Dermis microvascular lymphatic vessel endothelial cell (primary cell): ENCODE measurements around the gene HNRNPD. TPM values are rescaled to one million over a fixed set of nuclear protein-coding genes. Genes with fewer than 3 reads are reported as not detected.
A peak's percentile ranks its signal among the peaks of the same experiment; 100 is the strongest.
"Not testable (repeated sequence)": the region's sequence is repeated elsewhere in the genome, so short reads cannot be mapped to it uniquely, and the experiment has no call there.

Experiments
- DNase-seq, 2 donors: peaks; one replicate each; pipeline versions ENCODE4 v3.0.0 to v3.0.0-alpha.2; 2010; ENCODE audit warnings: low read depth in 2 of 2
- total RNA-seq: library from RNA; depleted of rRNA; stranded (reverse); fragments of >200 nt; gene quantifications from 2 replicates; pipeline ENCODE4 v1.2.1, GENCODE V29; 2014

Gene HNRNPD
- total RNA-seq, 1 donor from 2014 or later = 26.8 TPM

DNA sequence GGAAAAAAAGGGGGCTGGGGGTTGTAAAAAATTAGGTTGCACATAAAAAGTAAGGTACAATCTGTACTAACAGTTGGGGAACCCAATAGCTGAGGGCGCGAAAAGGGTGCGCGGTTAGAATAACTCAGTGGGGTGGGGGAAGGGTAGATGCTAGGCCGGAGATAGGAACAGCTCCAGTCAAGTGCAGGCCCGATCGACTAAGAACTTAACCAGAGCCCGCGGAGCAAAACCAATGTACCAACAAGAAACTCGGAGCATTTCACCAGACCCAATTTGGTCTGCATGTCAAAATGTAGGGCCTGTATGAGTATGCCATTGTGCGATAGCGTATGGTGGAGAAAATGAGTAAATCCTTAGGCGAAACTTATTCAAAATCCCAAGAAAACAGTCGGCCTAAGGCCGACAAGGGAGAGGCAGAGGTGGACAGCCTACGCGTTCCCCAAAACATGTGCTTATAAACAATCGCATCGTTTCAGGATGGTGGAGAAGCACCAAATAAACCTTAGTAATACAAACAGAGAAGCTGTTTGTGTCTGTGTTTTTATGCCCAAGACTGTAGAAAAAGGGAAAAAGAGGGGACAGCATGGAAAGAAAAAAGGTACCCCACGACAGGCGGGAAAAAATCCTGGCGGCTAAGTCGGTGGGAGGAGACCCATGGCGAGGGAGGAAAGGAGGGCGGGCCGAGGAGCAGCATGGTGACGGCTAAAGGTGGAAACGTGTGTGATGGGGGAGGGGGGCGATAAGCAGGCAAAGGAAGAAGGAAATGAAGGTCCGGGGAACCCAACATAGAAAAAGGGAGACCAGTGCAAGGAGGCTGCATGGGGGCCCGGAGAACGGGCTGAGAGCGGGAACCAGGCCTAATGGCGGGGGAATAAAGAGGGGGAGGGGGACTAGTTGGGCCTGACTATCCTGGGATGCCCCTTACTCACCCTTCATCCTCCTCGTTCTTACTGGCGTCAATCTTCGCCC lies 990 bp downstream of the HNRNPD start:
- peak in 1 of 2 donors; percentile 82 for DNase-seq

DNA sequence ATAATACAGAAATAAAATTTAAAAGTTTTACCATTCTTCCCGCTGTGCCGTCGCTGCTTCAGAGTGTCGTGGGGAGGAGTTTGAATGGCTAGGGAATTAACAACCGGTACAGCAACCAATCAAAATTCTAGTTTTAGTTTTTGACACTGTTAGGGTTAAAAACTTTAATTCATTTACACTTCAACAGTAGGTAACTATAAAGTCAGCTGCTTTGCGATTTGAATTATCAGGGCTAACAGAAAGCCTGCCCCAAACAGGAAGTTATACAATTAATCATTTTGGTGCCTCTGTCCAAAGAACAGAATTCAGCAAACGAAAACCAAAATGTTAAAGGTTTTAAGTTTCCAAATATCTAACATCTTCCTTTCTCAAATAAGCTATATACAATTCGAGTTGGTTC lies 2.3 kb downstream of the HNRNPD start:
- DNase-seq = peak in 1 of 2 donors; percentile 9

DNA sequence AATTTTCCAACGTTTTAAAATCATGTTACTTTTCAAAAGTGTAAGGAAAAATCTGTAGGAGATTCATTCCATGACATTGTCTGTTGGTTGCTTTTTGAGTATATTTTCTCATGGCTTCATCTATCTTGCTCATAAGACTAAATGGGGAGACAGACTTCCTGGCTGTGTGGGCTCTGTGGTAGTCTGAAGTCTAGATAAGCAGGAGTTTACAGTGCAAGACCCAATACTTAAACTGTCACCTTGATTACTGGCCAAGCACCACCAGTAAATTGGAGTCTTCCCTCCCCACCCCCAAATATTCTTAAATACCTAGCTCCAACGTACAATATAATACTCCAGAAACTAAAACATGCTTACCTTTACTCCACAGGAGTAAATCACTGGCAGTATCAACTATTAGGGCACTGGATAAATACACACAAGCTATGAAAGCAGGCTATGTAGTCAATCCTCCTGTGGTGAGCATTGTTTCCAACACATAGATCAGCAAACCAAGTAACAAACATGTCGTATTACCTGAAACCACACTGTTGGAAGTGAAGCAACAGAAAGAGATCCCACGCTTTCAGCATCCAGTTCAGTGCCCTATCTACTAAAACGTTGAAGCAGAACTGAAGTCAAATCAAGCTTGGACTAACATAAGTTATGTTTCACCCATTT lies 6.2 kb downstream of the HNRNPD start:
- DNase-seq = no peak

DNA sequence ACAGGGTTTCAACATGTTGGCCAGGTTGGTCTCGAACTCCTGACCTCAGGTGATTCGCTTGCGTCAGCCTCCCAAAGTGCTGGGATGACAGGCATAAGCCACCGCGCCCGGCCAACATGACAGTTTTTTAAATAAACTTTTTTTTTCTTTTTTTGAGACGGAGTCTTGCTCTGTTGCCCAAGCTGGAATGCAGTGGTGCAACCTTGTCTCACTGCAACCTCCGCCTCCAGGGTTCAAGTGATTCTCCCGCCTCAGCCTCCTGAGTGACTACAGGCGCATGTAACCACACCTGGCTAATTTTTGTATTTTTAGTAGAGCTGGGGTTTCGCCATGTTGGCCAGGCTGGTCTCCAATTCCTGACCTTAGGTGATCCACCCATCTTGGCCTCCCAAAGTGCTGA lies 7.4 kb downstream of the HNRNPD start:
- DNase-seq = not testable (repeated sequence)

DNA sequence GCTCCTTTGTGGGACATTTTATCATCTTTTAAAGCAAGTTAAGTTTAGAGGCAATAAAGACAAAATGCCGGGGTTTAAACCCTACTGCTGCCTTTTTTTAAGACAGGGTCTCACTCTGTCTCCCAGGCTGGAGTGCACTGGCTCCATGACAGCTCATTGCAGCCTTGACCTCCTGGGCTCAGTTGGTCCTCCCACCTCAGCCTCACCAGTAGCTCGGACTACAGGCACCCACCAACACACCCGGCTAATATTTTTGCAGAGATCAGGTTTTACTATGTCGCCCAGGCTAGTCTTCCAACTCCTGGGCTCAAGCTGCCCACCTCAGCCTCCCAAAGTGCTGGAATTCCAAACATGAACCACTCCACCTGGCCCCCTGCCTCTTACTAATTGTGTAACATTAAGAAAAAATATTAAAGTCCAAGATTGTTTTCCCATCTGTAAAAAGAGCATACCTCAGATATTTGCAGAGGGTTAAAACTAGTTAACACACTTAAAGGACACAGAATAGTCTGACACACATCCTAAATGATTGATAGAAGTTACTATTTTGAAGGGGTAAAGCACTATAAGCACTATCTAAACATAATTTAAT lies 9.8 kb downstream of the HNRNPD start:
- no peak for DNase-seq

DNA sequence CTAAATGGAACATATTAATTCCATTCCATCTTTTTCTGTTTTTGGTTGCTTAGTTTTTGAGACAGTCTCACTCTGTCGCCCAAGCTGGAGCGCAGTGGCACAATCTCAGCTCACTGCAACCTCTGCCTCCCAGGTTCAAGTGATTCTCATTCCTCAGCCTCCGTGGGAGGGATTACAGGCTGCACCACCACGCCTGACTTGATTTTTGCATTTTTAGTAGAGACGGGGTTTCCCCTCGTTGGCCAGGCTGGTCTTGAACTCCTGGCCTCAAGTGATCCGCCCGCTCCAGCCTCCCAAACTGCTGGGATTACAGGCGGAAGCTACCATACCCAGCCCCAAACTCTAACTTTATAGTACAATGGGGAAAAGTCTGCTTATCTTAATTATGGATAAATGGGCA lies 11.2 kb downstream of the HNRNPD start:
- no peak for DNase-seq

DNA sequence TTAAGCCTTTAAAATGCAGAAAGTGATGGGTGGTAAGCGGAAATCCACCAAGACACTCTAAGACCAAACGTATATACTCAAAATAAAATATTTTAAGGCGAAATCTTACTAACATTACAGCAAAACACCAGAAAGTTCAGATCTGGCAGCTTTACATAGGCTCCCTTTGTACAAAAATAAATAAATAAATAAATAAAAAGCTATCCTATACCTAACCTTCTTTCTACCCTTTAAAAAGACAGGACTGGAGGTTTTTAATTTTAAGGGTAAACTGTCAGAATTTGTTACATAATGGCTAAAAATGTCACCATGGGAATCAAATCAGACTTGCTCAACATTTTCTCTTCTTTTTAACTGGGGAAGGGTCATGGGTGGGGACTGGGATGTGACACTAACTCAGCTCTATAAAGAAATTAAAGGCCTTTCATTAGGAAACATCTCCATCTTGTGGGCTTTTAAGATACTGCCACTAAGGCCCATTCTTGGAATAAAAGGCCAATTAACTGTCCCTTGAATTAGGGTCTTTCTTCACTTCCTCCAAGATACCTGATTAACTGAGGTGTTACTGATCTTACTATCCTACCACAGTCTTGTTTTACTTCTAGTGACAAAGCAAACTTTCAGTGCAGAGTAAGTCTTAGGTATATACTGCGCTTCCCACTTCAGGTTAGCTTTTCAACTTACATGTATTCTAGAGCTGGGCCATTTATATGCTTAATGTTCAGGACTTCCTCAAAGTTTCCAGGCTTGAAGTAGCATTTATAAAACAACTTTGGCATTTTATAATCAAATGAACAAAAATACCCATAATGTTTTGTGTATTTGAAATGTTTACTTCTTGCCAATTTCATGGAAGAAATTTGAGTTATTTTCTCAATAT lies 13.3 kb downstream of the HNRNPD start:
- DNase-seq = peak in 1 of 2 donors; percentile 36

DNA sequence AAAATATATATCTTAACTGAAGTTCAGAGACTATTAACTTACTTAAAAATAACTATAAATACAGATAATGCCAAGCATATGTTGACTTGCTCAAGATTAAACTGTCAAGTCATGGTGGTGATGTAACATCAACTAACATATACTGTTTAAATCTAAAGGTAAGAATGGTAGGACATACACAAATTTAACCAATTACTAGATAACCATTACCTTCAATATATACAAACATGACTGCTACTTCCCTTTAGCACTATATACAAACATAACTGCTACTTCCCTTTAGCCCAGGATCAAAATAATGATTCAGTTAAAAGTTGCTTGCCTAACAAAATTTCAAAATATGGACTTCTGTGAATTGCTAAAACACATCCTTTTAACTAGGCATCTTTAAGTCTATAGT lies 14.9 kb downstream of the HNRNPD start:
- DNase-seq = no peak

DNA sequence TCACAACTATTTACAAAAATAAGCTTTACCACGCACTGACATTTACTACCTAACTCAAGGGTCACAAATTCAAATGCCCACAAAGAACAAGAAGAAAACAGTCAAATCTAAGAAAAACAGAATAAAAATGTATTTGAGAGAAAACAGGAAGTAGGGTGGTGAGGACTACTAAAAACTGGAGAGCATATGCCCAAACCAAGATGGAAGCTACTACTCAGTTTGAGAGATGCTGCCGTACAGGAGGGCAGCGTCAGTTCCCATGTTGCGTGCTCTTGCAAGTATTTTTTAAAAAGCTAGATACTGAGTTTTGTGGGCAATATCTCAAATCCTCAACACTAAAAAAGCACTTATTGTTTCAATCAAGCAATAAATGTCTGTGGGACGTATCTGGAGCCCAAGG lies 16.2 kb downstream of the HNRNPD start:
- no peak for DNase-seq

DNA sequence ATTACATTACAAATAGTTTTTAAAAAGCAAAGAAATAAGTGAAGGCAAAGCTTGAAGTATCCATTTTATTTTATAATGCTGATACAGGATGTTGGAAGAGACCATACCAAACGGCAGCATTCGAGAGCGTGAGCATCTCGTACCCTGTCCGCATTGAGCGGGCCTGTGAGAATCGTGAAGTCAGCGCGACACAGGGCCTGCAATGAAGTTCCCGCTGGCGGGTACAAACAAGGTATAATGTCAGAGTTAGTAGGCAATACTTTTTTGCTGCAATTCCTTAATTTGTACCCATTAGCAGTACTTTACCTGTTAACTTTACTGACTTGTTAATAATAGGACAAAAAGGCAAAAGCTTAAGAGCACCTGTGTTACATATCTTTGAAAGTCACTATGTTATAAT lies 19.0 kb downstream of the HNRNPD start:
- no peak for DNase-seq

DNA sequence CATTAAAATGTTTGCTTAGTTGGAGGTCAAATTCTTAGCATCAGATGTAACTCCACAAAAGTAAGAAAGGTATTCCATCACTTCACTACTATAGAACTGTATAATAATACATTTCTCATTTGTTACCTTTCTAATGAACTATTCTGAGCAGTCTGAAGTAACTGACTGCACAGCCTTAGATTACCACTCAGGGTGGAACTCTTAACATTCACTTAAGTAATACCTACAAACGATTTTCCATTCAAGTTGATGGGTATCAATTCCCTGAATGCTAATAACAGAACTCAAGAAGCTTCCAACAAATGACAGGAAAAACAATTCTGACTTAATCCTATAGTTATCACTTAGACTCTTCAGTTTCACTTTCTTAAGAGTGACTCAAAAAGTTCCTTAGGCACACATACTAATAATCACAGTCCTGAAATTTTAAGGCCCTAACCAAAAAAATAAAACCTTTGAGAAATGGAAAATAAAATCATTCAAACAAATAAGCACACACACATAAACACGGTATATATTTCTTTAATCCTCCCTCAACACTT lies 20.9 kb downstream of the HNRNPD start:
- DNase-seq = no peak

DNA sequence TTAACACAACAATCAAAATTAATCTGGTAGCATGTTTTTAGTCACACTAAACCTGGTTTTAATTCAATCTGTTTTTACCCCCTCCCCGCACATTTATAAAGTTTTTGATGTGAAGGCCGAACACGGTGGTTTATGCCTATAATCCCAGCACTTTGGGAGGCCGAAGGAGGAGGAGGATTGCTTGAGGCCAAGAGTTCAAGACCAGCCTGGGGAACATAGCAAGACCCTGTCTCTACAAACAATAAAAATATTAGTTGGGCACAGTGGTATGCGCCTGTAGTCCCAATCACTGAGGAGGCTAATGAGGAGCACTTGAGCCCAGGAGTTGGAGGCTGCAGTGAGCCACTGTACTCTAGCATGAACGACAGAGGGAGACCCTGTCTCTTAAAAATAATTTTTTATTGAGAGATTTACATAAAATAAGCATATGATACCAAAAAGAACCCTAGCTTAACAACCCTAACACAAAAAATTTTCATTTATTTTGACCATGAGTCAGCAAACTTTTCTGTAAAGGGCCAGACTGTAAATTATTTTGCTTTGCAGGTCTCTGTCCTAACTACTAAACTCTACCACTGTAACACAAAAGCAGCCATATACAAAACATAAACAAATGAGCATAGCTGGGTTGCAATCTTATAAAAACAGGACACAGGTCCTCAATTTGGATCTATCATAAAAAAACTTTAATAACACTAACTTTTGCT lies 21.5 kb downstream of the HNRNPD start:
- DNase-seq = no peak

DNA sequence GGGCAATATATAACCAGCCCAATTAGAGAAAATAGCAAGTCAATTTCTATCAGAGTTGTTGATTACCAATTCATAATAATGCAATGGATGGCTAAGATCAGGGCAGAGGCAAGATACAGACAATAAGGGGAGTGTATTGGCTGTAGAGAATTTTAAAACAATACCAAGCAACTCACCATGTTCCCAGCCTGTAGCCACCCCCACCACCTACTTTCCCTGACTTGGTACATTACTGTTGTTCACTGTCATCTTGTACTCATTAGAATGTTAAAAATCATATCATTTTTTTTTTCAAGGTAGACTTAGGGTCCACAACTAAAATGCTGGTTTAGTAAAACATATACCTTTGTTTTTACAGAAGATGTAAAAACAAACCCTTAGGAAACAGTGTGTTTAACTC lies 27.7 kb downstream of the HNRNPD start:
- no peak for DNase-seq

DNA sequence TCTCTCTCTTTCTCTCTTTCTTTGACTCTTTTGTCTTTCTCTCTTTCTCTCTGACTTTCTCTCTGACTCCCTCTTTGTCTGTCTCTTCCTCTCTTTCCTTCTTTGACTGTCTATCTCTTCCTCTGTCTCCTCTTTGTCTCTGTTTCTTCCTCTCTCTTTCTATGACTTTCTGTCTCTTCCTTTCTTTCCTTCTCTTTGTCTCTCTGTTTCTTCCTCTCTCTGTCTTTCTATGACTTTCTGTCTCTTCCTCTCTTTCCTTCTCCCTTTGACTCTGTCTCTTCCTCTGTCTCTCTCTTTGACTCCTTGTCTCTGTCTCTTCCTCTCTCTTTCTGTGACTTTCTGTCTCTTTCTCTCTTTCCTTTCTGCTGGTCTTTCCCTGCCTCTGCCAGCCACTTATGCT lies 38.7 kb downstream of the HNRNPD start:
- no peak for DNase-seq

DNA sequence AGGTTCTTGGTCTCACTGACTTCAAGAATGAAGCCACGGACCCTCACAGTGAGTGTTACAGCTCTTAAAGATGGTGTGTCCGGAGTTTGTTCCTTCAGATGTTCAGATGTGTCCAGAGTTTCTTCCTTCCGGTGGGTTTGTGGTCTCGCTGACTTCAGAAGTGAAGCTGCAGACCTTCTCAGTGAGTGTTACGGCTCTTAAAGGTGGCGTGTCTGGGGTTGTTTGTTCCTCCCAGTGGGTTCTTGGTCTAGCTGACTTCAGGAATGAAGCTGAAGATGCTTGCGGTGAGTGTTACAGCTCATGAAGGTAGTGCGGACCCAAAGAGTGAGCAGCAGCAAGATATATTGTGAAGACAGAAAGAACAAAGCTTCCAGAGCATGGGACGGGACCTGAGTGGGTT lies 40.1 kb downstream of the HNRNPD start:
- DNase-seq = not testable (repeated sequence)

DNA sequence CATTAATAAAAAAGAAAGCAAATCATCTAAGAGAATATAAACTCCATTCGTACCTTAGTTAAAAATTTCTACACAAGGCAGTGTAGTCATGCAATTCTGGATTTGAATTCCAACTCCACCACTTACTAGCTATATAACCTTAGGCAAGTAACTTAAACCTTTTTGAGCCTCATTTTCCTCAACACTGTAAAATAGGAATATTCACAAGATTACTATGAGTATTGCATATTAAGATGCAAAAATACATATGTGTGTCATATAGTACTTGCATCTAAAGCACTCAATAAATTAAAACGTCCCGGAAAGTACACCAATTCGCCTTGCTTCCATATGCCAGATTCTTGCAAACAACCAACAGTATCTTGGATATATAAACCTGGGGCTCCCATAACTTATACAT lies 42.0 kb downstream of the HNRNPD start:
- no peak for DNase-seq

DNA sequence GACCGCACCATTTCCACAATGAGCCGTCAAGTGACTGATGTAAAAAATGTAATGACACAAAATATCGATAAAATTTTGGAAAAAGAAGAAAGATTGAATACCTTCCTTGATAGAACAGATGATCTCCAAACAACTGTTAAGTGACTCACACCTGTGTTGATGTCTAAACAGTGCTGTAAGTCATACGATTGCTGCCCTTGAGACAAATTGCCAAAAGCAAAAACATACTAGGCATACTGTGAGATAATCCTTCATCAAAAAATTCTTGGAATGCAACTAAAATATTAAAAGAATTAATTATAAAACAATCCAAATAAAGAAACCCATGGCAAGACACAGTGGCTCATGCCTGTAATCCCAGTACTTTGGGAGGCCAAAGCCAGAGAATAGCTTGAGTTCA lies 53.4 kb downstream of the HNRNPD start:
- no peak for DNase-seq

DNA sequence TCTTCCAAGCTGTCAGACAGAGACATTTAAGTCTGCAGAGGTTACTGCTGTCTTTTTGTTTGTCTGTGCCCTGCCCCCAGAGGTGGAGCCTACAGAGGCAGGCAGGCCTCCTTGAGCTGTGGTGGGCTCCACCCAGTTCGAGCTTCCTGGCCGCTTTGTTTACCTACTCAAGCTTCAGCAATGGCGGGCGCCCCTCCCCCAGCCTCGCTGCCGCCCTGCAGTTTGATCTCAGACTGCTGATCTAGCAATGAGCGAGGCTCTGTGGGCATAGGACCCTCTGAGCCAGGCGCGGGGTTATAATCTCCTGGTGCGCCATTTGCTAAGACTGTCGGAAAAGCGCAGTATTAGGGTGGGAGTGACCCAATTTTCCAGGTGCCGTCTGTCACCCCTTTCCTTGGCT lies 70.7 kb downstream of the HNRNPD start:
- DNase-seq = not testable (repeated sequence)
